HEK293 (cell line): ENCODE measurements around the gene UCHL3.

ENCODE experiments used
- BCL11B ChIP-seq: fragments of 450-650 bp; formaldehyde crosslinking; IDR thresholded peaks from 2 replicates; pipeline ENCODE4 v1.5.1; 2016; ENCODE audit warnings: low read depth, missing biosample characterization, missing genetic modification characterization
- HOXD13 ChIP-seq: sonication (generic); formaldehyde crosslinking; IDR thresholded peaks from 2 replicates; pipeline ENCODE4 v1.8.0; 2022; ENCODE audit warnings: missing genetic modification reagents, borderline replicate concordance
- MZF1 ChIP-seq: fragments of 450-650 bp; formaldehyde crosslinking; IDR thresholded peaks from 2 replicates; pipeline ENCODE4 v1.5.1; 2017; ENCODE audit warnings: missing biosample characterization, missing genetic modification characterization, borderline replicate concordance
- ZBTB20 ChIP-seq: fragments of 450-650 bp; formaldehyde crosslinking; IDR thresholded peaks from 2 replicates; pipeline ENCODE4 v1.5.1; 2016; ENCODE audit warnings: missing biosample characterization, missing genetic modification characterization
- ZFP69B ChIP-seq: fragments of 450-650 bp; formaldehyde crosslinking; IDR thresholded peaks from 2 replicates; pipeline ENCODE4 v1.5.1; 2016; ENCODE audit warnings: missing biosample characterization, missing genetic modification characterization
- ZNF501 ChIP-seq: fragments of 450-650 bp; formaldehyde crosslinking; IDR thresholded peaks from 2 replicates; pipeline ENCODE4 v1.5.1; 2016; ENCODE audit warnings: missing biosample characterization, missing genetic modification characterization
- ZNF510 ChIP-seq: fragments of 450-650 bp; formaldehyde crosslinking; IDR thresholded peaks from 2 replicates; pipeline ENCODE4 v1.5.1; 2018; ENCODE audit warnings: mild to moderate bottlenecking, missing genetic modification characterization, missing biosample characterization; ENCODE audit not compliant: insufficient replicate concordance
- ZNF830 ChIP-seq: fragments of 450-650 bp; IDR thresholded peaks from 2 replicates; pipeline ENCODE4 v1.5.0; 2018; ENCODE audit warnings: missing biosample characterization, missing genetic modification characterization, low read depth, mild to moderate bottlenecking, moderate library complexity
- TF ChIP-seq, protein P1 (sequence below): fragments of 450-650 bp; formaldehyde crosslinking; IDR thresholded peaks from 2 replicates; pipeline ENCODE4 v1.5.1; 2016; ENCODE audit warnings: missing biosample characterization, missing genetic modification characterization
- TF ChIP-seq, protein P2 (sequence below): fragments of 450-650 bp; formaldehyde crosslinking; IDR thresholded peaks from 2 replicates; pipeline ENCODE4 v1.5.1; 2017; ENCODE audit warnings: missing biosample characterization, missing genetic modification characterization
- TF ChIP-seq, protein P3 (sequence below): fragments of 450-650 bp; formaldehyde crosslinking; conservative IDR thresholded peaks from 2 replicates; pipeline ENCODE4 v1.5.1; 2016; ENCODE audit warnings: low read depth, missing biosample characterization, missing genetic modification characterization

DNA sequence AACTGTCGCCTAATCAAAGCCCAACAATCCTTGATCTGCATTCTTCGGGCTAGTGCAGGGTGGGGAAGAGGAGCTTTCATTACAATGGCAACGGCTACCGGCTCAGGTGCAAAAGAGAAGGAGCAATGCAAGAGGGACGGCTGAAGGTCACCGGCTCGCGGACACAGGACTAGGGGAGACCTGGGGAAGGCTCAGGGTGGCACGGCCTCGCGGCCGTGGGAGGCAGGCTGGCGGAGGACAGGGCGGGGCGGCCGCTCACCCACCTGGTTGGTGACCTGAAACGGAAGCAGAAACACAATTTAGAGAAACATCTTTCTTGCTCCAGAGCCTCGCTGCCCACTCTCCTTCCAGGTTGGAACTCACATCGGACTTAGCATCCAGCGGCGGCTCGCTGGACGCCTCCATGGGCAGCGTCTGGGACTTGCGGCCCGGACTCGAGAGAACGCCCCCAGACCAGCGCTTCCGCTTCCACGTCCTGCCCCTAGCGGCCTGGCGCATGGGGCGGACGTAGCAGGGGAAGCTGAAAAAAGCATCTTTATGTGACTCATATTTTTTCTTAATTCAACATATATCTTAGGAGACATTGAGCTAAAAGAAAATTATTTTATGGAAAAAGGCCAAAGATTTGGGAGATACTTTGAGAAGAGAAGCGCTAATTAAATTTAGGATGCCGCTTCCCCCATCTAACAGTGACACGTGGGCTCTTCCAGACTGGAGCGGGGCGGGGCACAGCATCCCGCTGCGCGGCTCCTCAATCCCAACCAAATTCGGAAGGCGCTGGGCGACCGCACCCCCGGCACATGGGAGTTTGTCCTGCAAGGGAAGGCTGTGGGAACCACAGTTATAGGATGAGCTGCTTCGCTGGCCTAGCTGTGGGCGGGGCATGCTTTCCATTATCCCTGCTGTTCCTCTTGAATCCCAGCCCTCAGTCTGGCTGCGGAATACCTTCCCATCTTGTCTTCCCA is 11.9 kb upstream of the UCHL3 start, which contains the start of gene COMMD6:
- TF ChIP-seq, protein P1, sequence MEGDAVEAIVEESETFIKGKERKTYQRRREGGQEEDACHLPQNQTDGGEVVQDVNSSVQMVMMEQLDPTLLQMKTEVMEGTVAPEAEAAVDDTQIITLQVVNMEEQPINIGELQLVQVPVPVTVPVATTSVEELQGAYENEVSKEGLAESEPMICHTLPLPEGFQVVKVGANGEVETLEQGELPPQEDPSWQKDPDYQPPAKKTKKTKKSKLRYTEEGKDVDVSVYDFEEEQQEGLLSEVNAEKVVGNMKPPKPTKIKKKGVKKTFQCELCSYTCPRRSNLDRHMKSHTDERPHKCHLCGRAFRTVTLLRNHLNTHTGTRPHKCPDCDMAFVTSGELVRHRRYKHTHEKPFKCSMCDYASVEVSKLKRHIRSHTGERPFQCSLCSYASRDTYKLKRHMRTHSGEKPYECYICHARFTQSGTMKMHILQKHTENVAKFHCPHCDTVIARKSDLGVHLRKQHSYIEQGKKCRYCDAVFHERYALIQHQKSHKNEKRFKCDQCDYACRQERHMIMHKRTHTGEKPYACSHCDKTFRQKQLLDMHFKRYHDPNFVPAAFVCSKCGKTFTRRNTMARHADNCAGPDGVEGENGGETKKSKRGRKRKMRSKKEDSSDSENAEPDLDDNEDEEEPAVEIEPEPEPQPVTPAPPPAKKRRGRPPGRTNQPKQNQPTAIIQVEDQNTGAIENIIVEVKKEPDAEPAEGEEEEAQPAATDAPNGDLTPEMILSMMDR (tag by site-specific recombination), result no peak; the same call in 1 of the 2 replicates
- no peak for TF ChIP-seq ZNF830 (tag by site-specific recombination)
- TF ChIP-seq BCL11B, result no peak
- TF ChIP-seq MZF1 (tag by site-specific recombination), result no peak
- no peak for TF ChIP-seq ZBTB20 (tag by site-specific recombination)
- TF ChIP-seq, protein P2, sequence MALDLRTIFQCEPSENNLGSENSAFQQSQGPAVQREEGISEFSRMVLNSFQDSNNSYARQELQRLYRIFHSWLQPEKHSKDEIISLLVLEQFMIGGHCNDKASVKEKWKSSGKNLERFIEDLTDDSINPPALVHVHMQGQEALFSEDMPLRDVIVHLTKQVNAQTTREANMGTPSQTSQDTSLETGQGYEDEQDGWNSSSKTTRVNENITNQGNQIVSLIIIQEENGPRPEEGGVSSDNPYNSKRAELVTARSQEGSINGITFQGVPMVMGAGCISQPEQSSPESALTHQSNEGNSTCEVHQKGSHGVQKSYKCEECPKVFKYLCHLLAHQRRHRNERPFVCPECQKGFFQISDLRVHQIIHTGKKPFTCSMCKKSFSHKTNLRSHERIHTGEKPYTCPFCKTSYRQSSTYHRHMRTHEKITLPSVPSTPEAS (tag by site-specific recombination), result no peak
- no peak for TF ChIP-seq ZNF510 (tag by site-specific recombination)
- TF ChIP-seq HOXD13, result no peak
- TF ChIP-seq, protein P3, sequence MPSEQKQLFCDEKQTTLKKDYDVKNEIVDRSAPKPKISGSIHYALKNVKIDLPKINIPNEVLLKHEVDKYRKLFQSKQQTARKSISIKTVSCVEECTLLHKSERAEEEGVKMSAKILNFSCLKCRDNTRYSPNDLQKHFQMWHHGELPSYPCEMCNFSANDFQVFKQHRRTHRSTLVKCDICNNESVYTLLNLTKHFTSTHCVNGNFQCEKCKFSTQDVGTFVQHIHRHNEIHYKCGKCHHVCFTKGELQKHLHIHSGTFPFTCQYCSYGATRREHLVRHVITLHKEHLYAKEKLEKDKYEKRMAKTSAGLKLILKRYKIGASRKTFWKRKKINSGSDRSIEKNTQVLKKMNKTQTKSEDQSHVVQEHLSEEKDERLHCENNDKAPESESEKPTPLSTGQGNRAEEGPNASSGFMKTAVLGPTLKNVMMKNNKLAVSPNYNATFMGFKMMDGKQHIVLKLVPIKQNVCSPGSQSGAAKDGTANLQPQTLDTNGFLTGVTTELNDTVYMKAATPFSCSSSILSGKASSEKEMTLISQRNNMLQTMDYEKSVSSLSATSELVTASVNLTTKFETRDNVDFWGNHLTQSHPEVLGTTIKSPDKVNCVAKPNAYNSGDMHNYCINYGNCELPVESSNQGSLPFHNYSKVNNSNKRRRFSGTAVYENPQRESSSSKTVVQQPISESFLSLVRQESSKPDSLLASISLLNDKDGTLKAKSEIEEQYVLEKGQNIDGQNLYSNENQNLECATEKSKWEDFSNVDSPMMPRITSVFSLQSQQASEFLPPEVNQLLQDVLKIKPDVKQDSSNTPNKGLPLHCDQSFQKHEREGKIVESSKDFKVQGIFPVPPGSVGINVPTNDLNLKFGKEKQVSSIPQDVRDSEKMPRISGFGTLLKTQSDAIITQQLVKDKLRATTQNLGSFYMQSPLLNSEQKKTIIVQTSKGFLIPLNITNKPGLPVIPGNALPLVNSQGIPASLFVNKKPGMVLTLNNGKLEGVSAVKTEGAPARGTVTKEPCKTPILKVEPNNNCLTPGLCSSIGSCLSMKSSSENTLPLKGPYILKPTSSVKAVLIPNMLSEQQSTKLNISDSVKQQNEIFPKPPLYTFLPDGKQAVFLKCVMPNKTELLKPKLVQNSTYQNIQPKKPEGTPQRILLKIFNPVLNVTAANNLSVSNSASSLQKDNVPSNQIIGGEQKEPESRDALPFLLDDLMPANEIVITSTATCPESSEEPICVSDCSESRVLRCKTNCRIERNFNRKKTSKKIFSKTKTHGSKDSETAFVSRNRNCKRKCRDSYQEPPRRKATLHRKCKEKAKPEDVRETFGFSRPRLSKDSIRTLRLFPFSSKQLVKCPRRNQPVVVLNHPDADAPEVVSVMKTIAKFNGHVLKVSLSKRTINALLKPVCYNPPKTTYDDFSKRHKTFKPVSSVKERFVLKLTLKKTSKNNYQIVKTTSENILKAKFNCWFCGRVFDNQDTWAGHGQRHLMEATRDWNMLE (tag by site-specific recombination), result peak; percentile 57; the same call in 1 of the 2 replicates
- peak; percentile 44 for TF ChIP-seq ZNF501 (tag by site-specific recombination)
- no peak for TF ChIP-seq ZFP69B (tag by site-specific recombination)
